ENCODE measurements around the gene MYH10.
A peak's percentile ranks its signal among the peaks of the same experiment; 100 is the strongest.

Gene MYH10

DNA sequence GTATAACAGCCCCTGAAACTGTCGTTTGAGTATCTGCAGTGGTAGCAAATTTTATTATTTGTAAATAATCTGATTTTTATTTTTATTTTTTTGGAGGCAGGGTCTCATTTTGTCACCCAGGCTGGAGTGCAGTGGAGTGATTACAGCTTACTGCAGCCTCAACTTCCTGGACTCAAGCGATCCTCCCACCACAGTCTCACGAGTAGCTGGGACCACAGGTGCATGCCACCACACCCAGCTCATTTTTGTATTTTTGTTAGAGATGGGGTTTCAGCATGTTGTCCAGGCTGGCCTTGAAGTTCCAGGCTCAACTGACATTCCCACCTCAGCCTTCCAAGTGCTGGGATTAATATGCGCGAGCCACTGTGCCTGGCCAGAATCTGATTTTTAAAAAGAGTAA is 192.1 kb downstream of the MYH10 start:
- DNase-seq = no peak

DNA sequence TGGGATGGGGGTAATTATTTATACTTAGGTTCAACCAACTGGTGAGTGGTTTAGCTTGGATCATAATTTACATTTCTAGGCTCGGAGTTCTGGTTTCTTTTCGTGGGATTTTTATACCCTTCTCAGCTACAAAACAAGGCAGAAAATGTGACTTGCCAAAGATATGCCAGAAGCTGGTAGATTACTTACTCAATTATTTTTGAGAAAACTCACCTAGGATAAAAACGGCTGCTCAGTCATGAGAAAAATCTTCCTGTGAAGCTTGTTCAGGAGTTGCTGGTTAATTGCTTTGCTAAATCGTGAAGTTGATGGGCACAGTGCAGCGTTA is 193.7 kb downstream of the MYH10 start:
- DNase-seq = no peak

DNA sequence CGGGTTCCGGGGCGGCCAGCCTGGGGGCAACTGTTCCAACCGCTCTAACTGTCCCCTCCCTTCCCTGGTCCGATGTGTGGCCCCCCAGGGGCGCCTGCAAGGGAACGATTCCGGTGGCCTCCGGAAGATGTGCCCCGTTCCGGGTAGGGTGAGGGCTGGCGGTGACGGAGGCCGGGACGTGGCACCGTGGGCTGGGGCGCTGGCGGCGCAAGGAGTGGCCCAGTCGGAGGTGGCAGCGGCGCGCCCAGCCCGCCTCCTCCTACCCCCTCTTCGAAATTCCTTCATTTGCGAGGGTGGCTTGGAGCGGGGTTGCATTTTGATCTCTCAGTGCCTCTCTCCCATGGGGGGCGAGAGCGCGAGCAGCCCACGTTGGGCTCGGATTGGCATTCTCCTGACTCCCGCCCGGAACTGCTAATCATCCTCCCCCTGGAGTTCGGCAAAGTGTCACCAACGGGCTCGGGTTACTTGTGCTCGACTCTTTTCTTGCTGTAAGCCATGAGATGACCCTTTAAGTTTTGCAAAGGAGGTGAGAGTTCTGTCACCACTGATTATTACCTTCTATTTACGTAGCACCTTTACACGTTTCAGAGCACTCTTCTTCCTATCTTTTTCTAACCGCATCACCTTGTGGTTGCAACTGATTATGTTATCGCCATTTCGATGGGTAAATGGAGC is 194.2 kb downstream of the MYH10 start:
- DNase-seq = no peak

GRCh38 chr17:8435245-8436168 is 195.0 kb downstream of the MYH10 start, which contains the start of gene NDEL1:
TSS of gene NDEL1 (plus strand) at chr17:8435884. CDS start at chr17:8444272, 8,388 bp downstream.
- DNase-seq = peak; percentile 97

DNA sequence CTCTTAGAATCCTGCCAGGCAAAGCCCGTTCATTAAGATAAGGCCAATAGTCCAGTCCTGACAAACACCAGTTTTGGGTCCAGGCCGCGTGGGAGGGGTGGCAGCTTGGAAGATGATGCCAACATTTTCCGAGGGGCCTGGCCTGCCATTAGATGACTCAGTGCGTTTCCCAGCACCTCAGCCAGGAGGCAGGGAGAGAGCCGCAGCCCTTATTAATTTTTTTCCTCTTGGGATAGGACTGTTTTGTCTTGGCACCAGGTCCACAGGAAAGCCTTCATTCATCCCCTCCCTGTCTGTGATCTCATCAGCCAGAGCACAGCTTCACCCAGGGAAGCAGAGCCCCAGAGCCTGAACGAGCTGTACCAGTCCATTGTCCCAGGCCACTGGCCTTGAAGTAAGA is 199.6 kb downstream of the MYH10 start:
- DNase-seq = peak; percentile 96

GRCh38 chr17:8426802-8427201 is 203.7 kb downstream of the MYH10 start:
- DNase-seq = no peak

DNA sequence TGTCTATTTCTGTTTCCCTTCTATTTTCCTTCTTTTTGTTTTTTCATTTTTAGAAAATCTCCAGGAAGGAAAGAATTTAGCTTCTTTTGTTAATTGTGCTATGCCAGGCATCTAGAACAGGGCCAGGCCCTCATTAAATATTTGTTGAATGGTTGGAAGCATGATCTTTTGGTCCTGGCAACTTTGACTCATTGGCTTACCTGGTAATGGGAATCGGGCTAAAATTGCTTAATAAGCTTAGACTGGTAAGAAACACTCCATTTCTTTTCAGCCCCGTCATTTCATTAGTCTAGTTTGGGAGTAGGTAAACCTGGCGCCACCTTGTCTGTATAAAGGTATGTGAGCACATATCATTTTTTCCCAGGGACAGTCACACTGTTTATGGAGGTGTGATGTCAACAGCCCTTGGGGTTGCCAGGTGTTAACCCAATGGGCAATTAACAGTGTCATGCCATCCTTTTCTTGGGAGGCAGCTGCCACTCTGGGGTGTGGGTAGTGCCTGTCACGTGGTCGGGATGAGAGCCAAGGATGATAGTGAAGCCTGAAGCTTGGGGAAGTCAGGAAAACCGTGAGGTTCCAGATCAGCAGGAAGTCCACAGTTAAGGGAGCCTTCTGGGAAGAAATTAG is 204.3 kb downstream of the MYH10 start:
- no peak for DNase-seq
